GM12878 (cell line): ENCODE results near the gene MYL7. TPM values are rescaled to one million over a fixed set of nuclear protein-coding genes. Genes with fewer than 3 reads are reported as not detected.

ENCODE experiments used
- ATAC-seq: fragments of 200-7000 bp; cut with Tn5 transposase; 3 replicates; pipeline ENCODE4 v1.9.1; 2020; ENCODE audit warnings: mild to moderate bottlenecking, moderate library complexity
- BruUV-seq: library from RNA; stranded (reverse); fragments of 400-500 nt; replicated peaks from 2 replicates; lab custom pipeline; 2021; lab: Mats Ljungman, UMichigan
- CTCF ChIA-PET: fragments of 300-600 bp; sonication (Branson Sonifier 250); formaldehyde crosslinking; extraction: SDS; loops from one replicate; lab custom pipeline; 2021; ENCODE audit warnings: inconsistent platforms; lab: Yijun Ruan, JAX
- POLR2A ChIA-PET: fragments of 350-600 bp; formaldehyde crosslinking; extraction: SDS; loops from one replicate; lab custom pipeline; 2021; ENCODE audit warnings: inconsistent platforms; lab: Charles Lee
- RAD21 ChIA-PET: fragments of 300-600 bp; sonication (Branson Sonifier 250); formaldehyde crosslinking; loops from one replicate; lab custom pipeline; 2023; ENCODE audit warnings: antibody characterized with exemption; ENCODE audit not compliant: unreplicated experiment; lab: Charles Lee
- SMC1A ChIA-PET: fragments of 300-600 bp; sonication (Branson Sonifier 250); formaldehyde crosslinking; loops from one replicate; lab custom pipeline; 2023; ENCODE audit not compliant: unreplicated experiment, uncharacterized antibody; lab: Charles Lee
- DNase-seq: peaks from one replicate; pipeline ENCODE4 v3.0.0-alpha.2; 2011; ENCODE audit warnings: low read depth, low spot score
- FAIRE-seq: peaks from 3 replicates; lab custom pipeline; 2011; peaks lifted over from hg19 to GRCh38; lab: Jason Lieb, UNC
- H2AFZ ChIP-seq: 2 replicates; pipeline ENCODE4 v1.6.0; 2011; ENCODE audit warnings: low read depth, low read length, control low read depth; ENCODE audit not compliant: control insufficient read depth
- H3K27ac ChIP-seq: 2 replicates; pipeline ENCODE4 v1.5.1; 2011; ENCODE audit warnings: control low read depth; ENCODE audit not compliant: control insufficient read depth, insufficient read depth
- H3K27me3 ChIP-seq, 2 experiments: replicated peaks in 1 of 2; 2 replicates each; pipeline versions ENCODE4 v1.6.0 to v1.6.1; 2011; ENCODE audit warnings: low read length in 1 of 2; ENCODE audit not compliant: control insufficient read depth in 2 of 2, insufficient read depth in 2 of 2
- H3K36me3 ChIP-seq, 2 experiments: 2 replicates each; pipeline ENCODE4 v1.5.1; 2011; ENCODE audit warnings: low read length in 1 of 2; ENCODE audit not compliant: control insufficient read depth in 2 of 2, insufficient read depth in 2 of 2
- H3K4me1 ChIP-seq: 2 replicates; pipeline ENCODE4 v1.6.1; 2011; ENCODE audit warnings: mild to moderate bottlenecking, low read length, moderate library complexity, mixed read lengths; ENCODE audit not compliant: control insufficient read depth, insufficient read depth
- H3K4me2 ChIP-seq: 2 replicates; pipeline ENCODE4 v1.6.0; 2011; ENCODE audit warnings: control low read depth; ENCODE audit not compliant: control insufficient read depth, insufficient read depth
- H3K4me3 ChIP-seq: fragments of 200-600 bp; sonication (generic); 2 replicates; pipeline ENCODE4 v1.5.1; 2016
- H3K79me2 ChIP-seq: 2 replicates; pipeline ENCODE4 v1.6.0; 2011; ENCODE audit warnings: low read length; ENCODE audit not compliant: control insufficient read depth, insufficient read depth
- H3K9ac ChIP-seq: 2 replicates; pipeline ENCODE4 v1.8.0; 2011; ENCODE audit warnings: low read length, control low read depth, mixed read lengths; ENCODE audit not compliant: control insufficient read depth, insufficient read depth
- H3K9me3 ChIP-seq: replicated peaks from 3 replicates; pipeline ENCODE4 v1.5.1; 2011; ENCODE audit warnings: mild to moderate bottlenecking, low read length; ENCODE audit not compliant: control insufficient read depth, insufficient read depth
- H4K20me1 ChIP-seq: 2 replicates; pipeline ENCODE4 v1.6.0; 2011; ENCODE audit not compliant: control insufficient read depth, insufficient read depth
- CHD4 ChIP-seq: fragments of 200-600 bp; sonication (generic); IDR thresholded peaks from 2 replicates; pipeline ENCODE4 v1.6.1; 2016; ENCODE audit warnings: mild to moderate bottlenecking
- KAT2A ChIP-seq: conservative IDR thresholded peaks from 2 replicates; pipeline ENCODE4 v1.6.1; 2011; ENCODE audit warnings: low read depth, low read length; ENCODE audit not compliant: control insufficient read depth
- MXI1 ChIP-seq: fragments of 150-350 bp; IDR thresholded peaks from 2 replicates; pipeline ENCODE4 v1.6.1; 2011; ENCODE audit warnings: low read depth, mild to moderate bottlenecking, inconsistent platforms, low read length, improper control_type of control experiment
- NR2C2 ChIP-seq: IDR thresholded peaks from 2 replicates; pipeline ENCODE4 v1.6.1; 2011; ENCODE audit warnings: borderline replicate concordance, low read depth; ENCODE audit not compliant: control insufficient read depth, insufficient read length
- RAD51 ChIP-seq: fragments of 450-650 bp; IDR thresholded peaks from 2 replicates; pipeline ENCODE4 v1.6.1; 2016; ENCODE audit warnings: moderate library complexity, mild to moderate bottlenecking, inconsistent platforms
- RB1 ChIP-seq: fragments of 450-650 bp; formaldehyde crosslinking; IDR thresholded peaks from 2 replicates; pipeline ENCODE4 v1.6.1; 2017; ENCODE audit warnings: mild to moderate bottlenecking, borderline replicate concordance
- USF1 ChIP-seq: IDR thresholded peaks from 2 replicates; pipeline ENCODE4 v1.6.1; 2011; ENCODE audit warnings: borderline replicate concordance, low read depth, mild to moderate bottlenecking, moderate library complexity, mixed read lengths, low read length; ENCODE audit not compliant: insufficient read depth; ENCODE audit errors: extremely low read length
- ZNF207 ChIP-seq: fragments of 450-650 bp; IDR thresholded peaks from 2 replicates; pipeline ENCODE4 v1.6.1; 2014; ENCODE audit warnings: antibody characterized with exemption, mild to moderate bottlenecking, borderline replicate concordance
- WGBS: methylation state at CpG from one replicate; pipeline ENCODE4 v1.1.6; 2016; ENCODE audit warnings: low lambda C conversion rate; ENCODE audit not compliant: insufficient replicate concordance, insufficient coverage; ENCODE audit errors: missing lambda C conversion rate; 5-methylcytosine and 5-hydroxymethylcytosine counted together
- in situ Hi-C: fragments of 300-500 bp; cut with MboI; formaldehyde crosslinking; loops from 9 replicates; pipeline ENCODE4 v1.14.3; 2018; ENCODE audit warnings: mixed read lengths
- intact Hi-C: fragments of 100-400 bp; cut with micrococcal nuclease; formaldehyde crosslinking; loops from one replicate; pipeline ENCODE4 v1.14.2; 2022; ENCODE audit not compliant: unreplicated experiment
- polyA plus RNA-seq, 11 experiments: library from polyadenylated mRNA; depleted of rRNA in 4 of 11; unstranded in 6 of 11; stranded (reverse) in 5 of 11; fragments of >200 nt; fragmentation: Nextera tagmentation in 4 of 11; fragmentation: Illumina TruSeq in 1 of 11; extraction: Ambion mirVana in 4 of 11; extraction: Trizol in 1 of 11; gene quantifications; 1 replicate in 1 of 11; 2 replicates in 10 of 11; pipeline versions ENCODE4 v1.2.1 to v1.2.3, GENCODE V29; 2011 to 2016; ENCODE audit warnings: inconsistent platforms in 2 of 11, missing spikeins in 2 of 11, low read depth in 1 of 11
- total RNA-seq, 4 experiments: library from RNA; depleted of rRNA in 3 of 4; stranded (reverse); fragments of >200 nt in 3 of 4; fragmentation: Illumina TruSeq in 1 of 4; extraction: Trizol in 1 of 4; gene quantifications; 2 replicates each; pipeline versions ENCODE4 v1.2.1 to v1.2.3, GENCODE V29; 2013 to 2021
- TF ChIP-seq, protein P1 (sequence below): fragments of 450-650 bp; IDR thresholded peaks from 2 replicates; pipeline ENCODE4 v1.6.1; 2016; ENCODE audit warnings: mild to moderate bottlenecking, moderate library complexity, borderline replicate concordance

MYL7 gene
- total and polyA plus RNA-seq, 10 of the 15 experiments (the other 5 are each of a cell fraction or from before 2014, with no cell fraction given): 1.9 TPM; not detected in 9

DNA sequence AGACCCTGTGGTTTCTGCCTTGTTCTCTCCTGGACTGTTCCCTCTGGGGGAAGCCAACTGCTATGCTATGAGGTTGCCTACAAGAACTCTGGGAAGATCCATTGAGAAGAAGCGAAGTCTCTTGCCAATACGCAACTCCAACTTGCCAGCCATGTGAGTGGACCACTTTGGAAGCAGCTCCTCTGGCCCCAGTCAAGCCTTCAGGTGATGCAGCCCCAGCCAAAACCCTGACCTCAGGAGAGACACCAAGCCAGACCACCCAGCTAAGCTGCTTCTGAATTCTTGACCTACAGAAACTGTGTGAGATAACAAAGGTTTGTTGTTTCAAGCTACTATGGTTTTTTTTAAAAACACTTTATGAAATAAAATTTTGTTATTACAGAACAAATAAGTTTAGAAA is 20.2 kb upstream of the MYL7 start:
- ChIA-PET POLR2A (no interaction called here), RAD21 (no interaction called here), SMC1A (interaction anchor here (1.0 kb wide), 1 partner anchor 9 kb away, joined by 3 read pairs; no protein-coding TSS in a partner anchor), CTCF (no interaction called here)
- Histone ChIP-seq H3K27me3 (no peaks in the 10 kb centered on the region; a peak in 1 of 4 replicates), H3K4me2 (no peak overlapping the region), H4K20me1 (no peaks in the 10 kb centered on the region), H3K79me2 (no peaks in the 10 kb centered on the region), H2AFZ (no peak overlapping the region), H3K9me3 (no peaks in the 10 kb centered on the region), H3K4me1 (no peaks in the 10 kb centered on the region), H3K36me3 (no peaks in the 10 kb centered on the region), H3K9ac (no peak overlapping the region), H3K27ac (no peak overlapping the region), H3K4me3 (no peak overlapping the region)
- 15% methylated on average over 2 of the region's 2 CpGs for WGBS
- intact Hi-C loops: no loop called here
- no TSS peak for BruUV-seq
- TF ChIP-seq NR2C2: no peak
- no peak for TF ChIP-seq MXI1
- TF ChIP-seq RAD51: no peak
- no peak for TF ChIP-seq KAT2A
- TF ChIP-seq CHD4: no peak
- TF ChIP-seq USF1: no peak
- TF ChIP-seq ZNF207: no peak
- TF ChIP-seq, protein P1, sequence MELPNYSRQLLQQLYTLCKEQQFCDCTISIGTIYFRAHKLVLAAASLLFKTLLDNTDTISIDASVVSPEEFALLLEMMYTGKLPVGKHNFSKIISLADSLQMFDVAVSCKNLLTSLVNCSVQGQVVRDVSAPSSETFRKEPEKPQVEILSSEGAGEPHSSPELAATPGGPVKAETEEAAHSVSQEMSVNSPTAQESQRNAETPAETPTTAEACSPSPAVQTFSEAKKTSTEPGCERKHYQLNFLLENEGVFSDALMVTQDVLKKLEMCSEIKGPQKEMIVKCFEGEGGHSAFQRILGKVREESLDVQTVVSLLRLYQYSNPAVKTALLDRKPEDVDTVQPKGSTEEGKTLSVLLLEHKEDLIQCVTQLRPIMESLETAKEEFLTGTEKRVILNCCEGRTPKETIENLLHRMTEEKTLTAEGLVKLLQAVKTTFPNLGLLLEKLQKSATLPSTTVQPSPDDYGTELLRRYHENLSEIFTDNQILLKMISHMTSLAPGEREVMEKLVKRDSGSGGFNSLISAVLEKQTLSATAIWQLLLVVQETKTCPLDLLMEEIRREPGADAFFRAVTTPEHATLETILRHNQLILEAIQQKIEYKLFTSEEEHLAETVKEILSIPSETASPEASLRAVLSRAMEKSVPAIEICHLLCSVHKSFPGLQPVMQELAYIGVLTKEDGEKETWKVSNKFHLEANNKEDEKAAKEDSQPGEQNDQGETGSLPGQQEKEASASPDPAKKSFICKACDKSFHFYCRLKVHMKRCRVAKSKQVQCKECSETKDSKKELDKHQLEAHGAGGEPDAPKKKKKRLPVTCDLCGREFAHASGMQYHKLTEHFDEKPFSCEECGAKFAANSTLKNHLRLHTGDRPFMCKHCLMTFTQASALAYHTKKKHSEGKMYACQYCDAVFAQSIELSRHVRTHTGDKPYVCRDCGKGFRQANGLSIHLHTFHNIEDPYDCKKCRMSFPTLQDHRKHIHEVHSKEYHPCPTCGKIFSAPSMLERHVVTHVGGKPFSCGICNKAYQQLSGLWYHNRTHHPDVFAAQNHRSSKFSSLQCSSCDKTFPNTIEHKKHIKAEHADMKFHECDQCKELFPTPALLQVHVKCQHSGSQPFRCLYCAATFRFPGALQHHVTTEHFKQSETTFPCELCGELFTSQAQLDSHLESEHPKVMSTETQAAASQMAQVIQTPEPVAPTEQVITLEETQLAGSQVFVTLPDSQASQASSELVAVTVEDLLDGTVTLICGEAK: no peak
- no peak for TF ChIP-seq RB1
- ATAC-seq (no peak), FAIRE-seq (no peak), DNase-seq (no peak)
- in situ Hi-C loops: no loop called here
